Measurements from ENCODE around the gene NEAT1.

DNA sequence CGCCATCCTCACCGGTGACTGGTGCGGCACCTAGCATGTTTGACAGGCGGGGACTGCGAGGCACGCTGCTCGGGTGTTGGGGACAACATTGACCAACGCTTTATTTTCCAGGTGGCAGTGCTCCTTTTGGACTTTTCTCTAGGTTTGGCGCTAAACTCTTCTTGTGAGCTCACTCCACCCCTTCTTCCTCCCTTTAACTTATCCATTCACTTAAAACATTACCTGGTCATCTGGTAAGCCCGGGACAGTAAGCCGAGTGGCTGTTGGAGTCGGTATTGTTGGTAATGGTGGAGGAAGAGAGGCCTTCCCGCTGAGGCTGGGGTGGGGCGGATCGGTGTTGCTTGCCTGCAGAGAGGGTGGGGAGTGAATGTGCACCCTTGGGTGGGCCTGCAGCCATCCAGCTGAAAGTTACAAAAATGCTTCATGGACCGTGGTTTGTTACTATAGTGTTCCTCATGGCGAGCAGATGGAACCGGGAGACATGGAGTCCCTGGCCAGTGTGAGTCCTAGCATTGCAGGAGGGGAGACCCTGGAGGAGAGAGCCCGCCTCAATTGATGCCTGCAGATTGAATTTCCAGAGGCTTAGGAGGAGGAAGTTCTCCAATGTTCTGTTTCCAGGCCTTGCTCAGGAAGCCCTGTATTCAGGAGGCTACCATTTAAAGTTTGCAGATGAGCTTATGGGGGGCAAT is 1.1 kb downstream of the NEAT1 start:
- TF ChIP-seq TAF1 (IDR thresholded peaks at IDR 0.05; ENCODE audit: low read depth) = no peak
- TF ChIP-seq, protein P1, sequence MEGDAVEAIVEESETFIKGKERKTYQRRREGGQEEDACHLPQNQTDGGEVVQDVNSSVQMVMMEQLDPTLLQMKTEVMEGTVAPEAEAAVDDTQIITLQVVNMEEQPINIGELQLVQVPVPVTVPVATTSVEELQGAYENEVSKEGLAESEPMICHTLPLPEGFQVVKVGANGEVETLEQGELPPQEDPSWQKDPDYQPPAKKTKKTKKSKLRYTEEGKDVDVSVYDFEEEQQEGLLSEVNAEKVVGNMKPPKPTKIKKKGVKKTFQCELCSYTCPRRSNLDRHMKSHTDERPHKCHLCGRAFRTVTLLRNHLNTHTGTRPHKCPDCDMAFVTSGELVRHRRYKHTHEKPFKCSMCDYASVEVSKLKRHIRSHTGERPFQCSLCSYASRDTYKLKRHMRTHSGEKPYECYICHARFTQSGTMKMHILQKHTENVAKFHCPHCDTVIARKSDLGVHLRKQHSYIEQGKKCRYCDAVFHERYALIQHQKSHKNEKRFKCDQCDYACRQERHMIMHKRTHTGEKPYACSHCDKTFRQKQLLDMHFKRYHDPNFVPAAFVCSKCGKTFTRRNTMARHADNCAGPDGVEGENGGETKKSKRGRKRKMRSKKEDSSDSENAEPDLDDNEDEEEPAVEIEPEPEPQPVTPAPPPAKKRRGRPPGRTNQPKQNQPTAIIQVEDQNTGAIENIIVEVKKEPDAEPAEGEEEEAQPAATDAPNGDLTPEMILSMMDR (IDR thresholded peaks at IDR 0.05; ENCODE audit: poor library complexity, severe bottlenecking) = no peak
- no peak for TF ChIP-seq POLR2AphosphoS5 (IDR thresholded peaks at IDR 0.05)
- TF ChIP-seq EP300 (conservative IDR thresholded peaks at IDR 0.05; ENCODE audit: poor library complexity, severe bottlenecking) = no peak
- no peak for TF ChIP-seq EZH2 (IDR thresholded peaks at IDR 0.05; ENCODE audit: borderline replicate concordance, insufficient read depth, low read length, poor library complexity, severe bottlenecking)
- TF ChIP-seq RAD21 (conservative IDR thresholded peaks at IDR 0.05) = no peak

Measured in neural cell (in vitro differentiated cells).